HepG2 (cell line): ENCODE data around the gene USH2A.

Source experiments
- CTCF ChIP-seq: sonication (generic); formaldehyde crosslinking; IDR thresholded peaks from 2 replicates; pipeline ENCODE4 v1.5.0; 2020; ENCODE audit warnings: mild to moderate bottlenecking, missing genetic modification reagents, moderate library complexity
- ELK4 ChIP-seq: sonication (generic); formaldehyde crosslinking; IDR thresholded peaks from 2 replicates; pipeline ENCODE4 v1.9.0; 2021; ENCODE audit warnings: missing genetic modification reagents, borderline replicate concordance
- TAF1 ChIP-seq: sonication (generic); formaldehyde crosslinking; IDR thresholded peaks from 2 replicates; pipeline ENCODE4 v1.4.0; 2020; ENCODE audit warnings: missing genetic modification reagents
- ZBTB39 ChIP-seq: sonication (generic); formaldehyde crosslinking; IDR thresholded peaks from 2 replicates; pipeline ENCODE4 v1.5.0; 2020; ENCODE audit warnings: missing genetic modification reagents
- ZNF564 ChIP-seq: sonication (generic); formaldehyde crosslinking; IDR thresholded peaks from 2 replicates; pipeline ENCODE4 v1.8.1; 2023; ENCODE audit warnings: mild to moderate bottlenecking, missing genetic modification reagents
- ZSCAN29 ChIP-seq: sonication (generic); formaldehyde crosslinking; conservative IDR thresholded peaks from 2 replicates; pipeline ENCODE4 v1.4.0; 2020; ENCODE audit warnings: mild to moderate bottlenecking, missing genetic modification reagents

- no peak for TF ChIP-seq ZSCAN29
- TF ChIP-seq ZBTB39, result no peak
- no peak for TF ChIP-seq ZNF564 (CRISPR knock-in tag)
- TF ChIP-seq CTCF, result no peak
- TF ChIP-seq TAF1 (CRISPR knock-in tag), result no peak
- no peak for TF ChIP-seq ELK4 (CRISPR knock-in tag)
These were observed 336.6 kb downstream of the USH2A start for GRCh38 chr1:216086678-216087077.
